Fibroblast of skin of abdomen (primary cell): ENCODE measurements around the gene GJE1. TPM values are rescaled to one million over a fixed set of nuclear protein-coding genes. Genes with fewer than 3 reads are reported as not detected.
A peak's percentile ranks its signal among the peaks of the same experiment; 100 is the strongest.
"Not testable (repeated sequence)": the region's sequence is repeated elsewhere in the genome, so short reads cannot be mapped to it uniquely, and the experiment has no call there.

Experiments
- DNase-seq: peaks from one replicate; pipeline ENCODE4 v3.0.0-alpha.2; 2013
- polyA plus RNA-seq, 2 experiments: library from polyadenylated mRNA; unstranded; fragments of 120-200 nt; gene quantifications; one replicate each; pipeline ENCODE4 v1.2.1, GENCODE V29; 2013; ENCODE audit not compliant: insufficient read length in 2 of 2

Gene GJE1, protein sequence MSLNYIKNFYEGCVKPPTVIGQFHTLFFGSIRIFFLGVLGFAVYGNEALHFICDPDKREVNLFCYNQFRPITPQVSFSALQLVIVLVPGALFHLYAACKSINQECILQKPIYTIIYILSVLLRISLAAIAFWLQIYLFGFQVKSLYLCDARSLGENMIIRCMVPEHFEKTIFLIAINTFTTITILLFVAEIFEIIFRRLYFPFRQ
- not detected for polyA plus RNA-seq (2013, experiment 1 of 2; ENCODE audit: insufficient read length)
- polyA plus RNA-seq (2013, experiment 2 of 2; ENCODE audit: insufficient read length) = not detected

DNA sequence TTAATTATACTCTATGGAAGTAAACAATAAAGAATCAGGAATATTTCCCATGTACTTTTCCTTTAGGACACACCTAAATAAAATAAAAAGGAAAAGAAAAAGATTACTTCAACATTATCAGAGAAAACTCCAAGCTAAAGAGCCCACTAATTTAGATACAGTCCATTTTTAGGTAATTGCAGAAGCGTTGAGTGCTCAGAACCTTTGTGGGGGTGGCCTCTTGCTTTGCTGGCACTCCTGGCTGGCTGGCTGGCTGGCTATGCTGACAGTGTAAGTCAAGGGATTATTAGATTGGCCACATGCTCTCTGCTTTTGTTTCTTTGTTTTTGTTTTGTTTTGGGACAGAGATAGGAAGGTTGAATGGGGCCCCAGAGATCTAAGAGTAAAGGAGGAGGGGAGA lies at the start of gene GJE1:
GJE1 (plus strand) TSS at position 301 of the 400 bp plus-strand sequence. CDS start 234 bp downstream, outside the sequence.
- no peak for DNase-seq

GRCh38 chr6:142087950-142088857 lies 44.5 kb upstream of the GJE1 start:
- no peak for DNase-seq

- peak; percentile 55 for DNase-seq
Observed at GRCh38 chr6:142088858-142089216, 43.9 kb upstream of the GJE1 start.

DNA sequence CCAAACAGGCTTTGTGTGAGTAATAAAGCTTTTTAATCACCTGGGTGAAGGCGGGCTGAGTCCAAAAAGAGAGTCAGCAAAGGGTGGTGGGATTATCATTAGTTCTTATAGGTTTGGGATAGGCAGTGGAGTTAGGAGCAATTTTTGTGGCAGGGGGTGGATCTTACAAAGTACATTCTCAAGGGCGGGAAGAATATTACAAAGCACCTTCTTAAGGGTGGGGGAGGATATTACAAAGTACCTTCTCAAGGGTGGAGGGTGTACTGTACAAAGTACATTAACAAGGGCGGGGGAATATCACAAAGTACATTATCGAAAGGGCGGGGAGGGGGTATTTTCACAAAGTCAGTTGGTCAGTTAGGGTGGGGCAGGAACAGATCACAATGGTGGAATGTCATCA lies 27.9 kb upstream of the GJE1 start:
- not testable (repeated sequence) for DNase-seq

DNA sequence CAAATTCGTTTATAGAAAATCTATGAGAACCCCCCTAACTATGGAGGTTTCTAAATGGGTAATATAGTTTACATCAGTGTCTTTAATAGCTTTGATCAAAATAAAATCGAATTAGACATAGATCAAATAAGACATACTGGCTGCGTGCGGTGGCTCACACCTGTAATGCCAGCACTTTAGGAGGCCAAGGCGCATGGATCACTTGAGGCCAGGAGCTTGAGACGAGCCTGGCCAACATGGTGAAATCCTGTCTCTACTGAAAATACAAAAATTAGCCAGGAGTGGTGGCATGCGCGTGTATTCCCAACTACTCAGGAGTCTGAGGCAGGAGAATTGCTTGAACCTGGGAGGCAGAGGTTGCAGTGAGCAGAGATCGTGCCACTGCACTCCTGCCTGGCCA lies 21.9 kb upstream of the GJE1 start:
- DNase-seq = not testable (repeated sequence)

GRCh38 chr6:142112451-142113061 lies 20.2 kb upstream of the GJE1 start:
- peak; percentile 71 for DNase-seq

DNA sequence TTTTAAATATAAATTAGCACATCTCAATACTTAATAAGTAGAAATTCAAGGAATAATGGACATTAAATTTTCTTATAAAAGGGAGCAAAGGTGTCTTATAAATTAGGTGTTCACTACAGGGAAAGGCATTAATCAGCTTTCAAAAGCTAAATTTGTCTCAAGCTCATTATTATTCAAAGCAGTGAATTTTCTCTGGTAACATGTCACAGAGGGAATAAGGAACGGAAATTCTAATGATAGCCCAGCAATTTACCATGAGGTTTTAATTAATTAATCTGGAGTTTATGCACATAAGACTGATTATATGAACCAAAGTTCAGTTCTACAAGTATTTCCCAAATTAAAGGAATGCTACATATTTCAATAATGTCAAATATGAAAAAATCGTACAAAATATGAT lies 15.4 kb upstream of the GJE1 start:
- no peak for DNase-seq

DNA sequence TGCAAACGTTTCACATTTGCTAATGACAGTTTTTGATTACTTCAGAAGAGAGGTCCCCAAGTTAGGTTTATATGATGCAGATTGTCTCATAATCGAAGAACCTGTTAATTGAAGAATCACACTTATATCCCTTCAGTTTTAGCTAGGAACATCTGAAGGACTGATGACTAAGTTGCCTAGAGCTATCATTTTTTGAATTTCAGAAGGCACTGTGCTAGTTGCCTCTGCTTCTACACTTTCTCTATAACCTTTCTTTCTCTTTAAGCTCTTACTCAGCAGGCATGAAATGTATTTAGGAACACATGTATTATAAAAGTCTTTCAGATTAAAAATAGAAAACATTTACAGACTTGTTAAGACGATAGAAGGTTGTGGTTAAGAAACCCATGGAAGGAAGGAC lies 14.4 kb upstream of the GJE1 start:
- no peak for DNase-seq

DNA sequence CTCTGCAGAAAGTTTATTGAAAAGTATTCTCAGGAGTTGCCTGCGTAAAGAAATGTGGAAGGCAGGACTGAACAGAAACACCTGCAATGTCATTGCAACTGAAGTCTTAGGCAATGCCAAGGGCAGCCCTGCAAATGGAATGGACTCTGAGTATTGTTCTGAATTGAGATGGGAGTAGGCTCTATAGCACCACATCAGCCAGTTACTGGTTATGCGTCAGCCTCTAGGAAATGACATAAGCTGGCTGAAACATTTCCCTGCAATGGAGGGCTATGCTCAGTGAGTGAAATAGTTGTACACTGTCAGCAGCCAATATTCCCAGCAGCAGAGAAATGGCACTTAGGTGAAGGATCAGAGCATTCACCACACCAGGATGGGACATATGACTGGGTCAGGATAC lies 13.8 kb upstream of the GJE1 start:
- DNase-seq = no peak

DNA sequence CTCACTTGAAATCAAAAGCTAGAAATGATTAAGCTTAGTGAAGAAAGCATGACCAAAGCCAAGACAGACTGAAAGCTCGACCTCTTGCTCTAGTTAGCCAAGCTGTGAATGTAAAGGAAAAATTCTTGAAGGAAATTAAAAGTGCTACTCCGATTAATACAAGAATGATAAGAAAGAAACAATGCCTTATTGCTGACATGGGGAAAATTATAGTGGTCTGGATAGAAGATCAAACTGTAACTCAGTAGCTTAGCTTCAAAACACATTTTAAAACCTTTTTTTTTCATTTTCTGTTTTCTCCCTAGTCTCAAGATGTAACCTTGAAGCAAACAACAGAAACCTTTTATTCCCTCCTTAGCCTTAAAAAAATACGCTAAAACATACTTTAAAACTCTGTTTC lies 11.4 kb upstream of the GJE1 start:
- DNase-seq = no peak

- DNase-seq = no peak
Observed at GRCh38 chr6:142130814-142131213, 1.9 kb upstream of the GJE1 start.

- DNase-seq = no peak
Observed at GRCh38 chr6:142138876-142139275, 6.2 kb downstream of the GJE1 start.

- DNase-seq = not testable (repeated sequence)
Observed at GRCh38 chr6:142141531-142141930, 8.8 kb downstream of the GJE1 start.

- DNase-seq = peak; percentile 100
Observed at GRCh38 chr6:142146828-142147662, 14.3 kb downstream of the GJE1 start, which contains the start of the genes NMBR and VTA1. Gene NMBR (minus strand): TSS chr6:142147122. CDS start chr6:142088658, 58,464 bp downstream. Gene VTA1 (plus strand): TSS chr6:142147263. CDS start chr6:142147288, 25 bp downstream.

DNA sequence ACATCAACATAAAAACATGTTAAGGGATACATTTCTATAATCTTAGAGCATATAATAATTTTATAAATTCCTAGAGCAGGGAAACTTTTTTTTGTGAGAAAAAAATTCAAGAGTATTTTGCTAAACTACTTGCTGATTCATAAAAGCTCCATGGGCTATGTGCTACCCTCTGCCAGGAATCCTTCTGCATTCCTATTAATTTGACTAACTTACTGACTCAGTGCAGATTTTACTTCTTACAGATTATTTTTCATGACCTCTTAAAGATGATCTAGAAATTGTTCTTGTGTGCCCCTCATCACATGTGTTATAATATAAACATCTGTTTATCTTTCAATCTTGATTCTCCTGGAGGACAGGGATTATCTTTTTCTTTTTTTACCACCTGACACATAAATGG lies 20.0 kb downstream of the GJE1 start:
- peak; percentile 74 for DNase-seq

GRCh38 chr6:142153196-142153595 lies 20.5 kb downstream of the GJE1 start:
- DNase-seq = no peak

- no peak for DNase-seq
Observed at GRCh38 chr6:142154336-142154735, 21.6 kb downstream of the GJE1 start.

GRCh38 chr6:142155091-142155490 lies 22.4 kb downstream of the GJE1 start:
- DNase-seq = peak; percentile 5

DNA sequence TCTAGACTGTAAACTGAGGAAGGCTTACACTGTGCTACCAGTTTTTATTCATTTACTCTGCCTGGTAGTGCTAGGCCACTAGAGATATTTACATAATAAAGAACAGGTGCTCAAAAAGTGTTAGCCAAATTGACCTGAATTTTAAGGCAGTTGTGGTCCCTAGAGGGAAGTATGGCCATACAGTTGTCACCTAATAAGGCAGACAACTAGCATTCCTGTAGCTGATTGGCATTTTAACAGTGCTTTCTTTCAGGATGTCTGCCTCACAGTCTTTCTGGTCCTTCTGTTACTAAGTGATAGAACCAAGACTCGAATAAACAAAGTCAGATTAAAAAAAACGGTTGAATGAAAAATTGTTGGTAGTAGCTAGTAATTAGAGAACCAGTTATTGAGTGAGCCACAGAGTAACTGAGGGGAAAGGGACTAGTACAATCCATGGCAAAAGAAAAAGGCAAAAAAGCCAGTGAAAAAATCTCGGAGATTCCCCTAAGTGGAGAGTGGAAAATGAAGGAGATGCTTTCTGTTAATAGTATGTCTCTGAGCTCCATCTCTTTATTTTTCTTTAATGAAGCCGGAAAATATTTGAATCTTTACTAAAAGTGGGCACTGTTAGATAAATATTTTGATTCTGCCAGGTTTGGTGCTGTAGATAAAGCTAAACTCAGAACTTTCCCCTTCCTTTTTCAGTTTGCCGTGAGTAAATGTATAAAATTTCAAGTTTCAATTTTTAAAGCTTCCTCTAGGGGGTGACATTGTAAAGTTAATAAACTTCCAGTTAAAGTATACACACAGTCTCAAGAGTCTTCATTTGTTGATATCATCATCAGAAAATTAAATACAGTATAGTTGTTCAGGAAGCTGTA lies 23.4 kb downstream of the GJE1 start:
- DNase-seq = peak; percentile 22

DNA sequence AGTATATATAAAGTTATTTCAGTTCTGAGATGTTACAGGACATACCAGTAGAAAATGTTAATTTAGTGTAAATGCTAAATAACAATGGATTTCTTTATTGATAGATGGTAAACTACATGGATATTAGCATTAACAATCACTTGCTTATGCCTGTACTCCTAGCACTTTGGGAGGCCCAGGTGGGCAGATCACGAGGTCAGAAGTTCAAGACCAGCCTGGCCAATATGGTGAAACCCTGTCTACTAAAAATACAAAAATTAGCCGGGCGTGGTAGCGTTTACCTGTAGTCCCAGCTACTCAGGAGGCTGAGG lies 24.0 kb downstream of the GJE1 start:
- DNase-seq = not testable (repeated sequence)

- DNase-seq = no peak
Observed at GRCh38 chr6:142162780-142163179, 30.1 kb downstream of the GJE1 start.
